ENCODE results near the gene TNFRSF25.
A peak's percentile ranks its signal among the peaks of the same experiment; 100 is the strongest.
"Not testable (repeated sequence)": the region's sequence is repeated elsewhere in the genome, so short reads cannot be mapped to it uniquely, and the experiment has no call there.

TNFRSF25 gene

DNA sequence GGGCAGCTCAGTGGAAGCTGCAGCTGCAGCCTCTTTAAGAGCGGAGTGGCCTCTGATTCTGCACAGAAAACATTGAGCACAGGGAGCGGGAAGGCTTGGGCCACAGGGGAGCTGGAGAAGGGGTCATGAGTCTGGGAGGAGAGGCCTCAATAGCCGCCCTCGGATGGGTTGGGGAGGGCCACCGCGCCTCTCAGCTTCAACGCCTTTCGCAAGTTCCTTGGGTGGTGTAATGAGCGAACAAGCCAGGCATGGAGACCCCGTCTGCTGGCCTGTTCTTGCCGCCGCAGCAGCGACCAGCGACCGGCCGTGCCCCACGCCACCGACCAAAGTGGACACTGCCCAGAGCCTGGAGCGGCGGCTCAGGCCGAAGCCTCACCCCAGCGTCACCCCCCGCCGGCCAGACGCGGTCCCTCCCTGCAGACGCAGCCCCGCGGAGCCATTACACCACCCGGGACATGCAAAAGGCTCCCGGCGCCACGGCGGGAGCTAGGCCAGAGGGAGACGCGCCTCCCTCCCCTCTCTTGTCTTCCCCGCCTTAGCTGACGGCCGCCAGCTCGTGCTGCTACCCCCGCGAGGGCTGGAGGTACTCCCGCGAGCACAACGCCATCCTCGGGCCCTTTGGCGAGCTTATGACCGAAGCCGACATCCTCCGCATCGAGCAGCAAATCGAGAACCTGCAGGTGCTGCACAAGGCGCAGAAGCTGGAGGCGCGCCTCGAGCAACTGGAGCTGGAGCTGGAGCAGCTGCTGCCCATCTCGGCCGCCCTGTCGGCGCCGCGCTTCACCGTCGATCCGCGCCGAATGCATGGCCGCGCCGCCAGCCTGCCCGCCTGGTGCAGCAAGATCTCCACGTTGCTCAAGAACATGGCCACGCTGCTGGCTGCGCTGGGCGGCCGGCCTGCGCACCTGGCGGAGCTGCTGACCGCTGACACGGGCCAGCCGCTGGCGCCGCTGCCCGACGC lies 11.8 kb downstream of the TNFRSF25 start:
- peak; percentile 27 for DNase-seq (ENCODE audit: low spot score)

DNA sequence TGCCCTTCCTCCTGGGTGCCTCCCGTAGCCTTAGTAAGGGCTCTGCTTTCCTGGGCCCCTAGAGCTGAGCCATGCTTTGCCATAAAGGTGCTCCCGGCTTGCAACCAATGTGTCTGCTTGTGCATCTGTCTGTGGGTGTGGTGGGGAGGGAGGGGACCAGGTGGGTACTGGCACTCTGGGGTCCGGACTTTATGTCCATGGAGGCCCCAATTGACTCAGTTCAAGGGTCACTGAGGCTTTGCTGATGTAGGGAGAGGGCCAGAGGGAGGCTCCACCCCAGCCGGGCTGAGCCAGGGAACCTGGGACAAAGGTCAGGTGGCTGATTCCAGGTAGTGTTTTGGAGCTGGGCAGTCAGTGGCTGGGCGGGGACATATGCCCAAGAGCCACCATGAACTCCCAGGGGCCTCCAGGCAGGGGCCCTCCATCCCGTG lies 15.0 kb downstream of the TNFRSF25 start:
- DNase-seq (ENCODE audit: low spot score): no peak

DNA sequence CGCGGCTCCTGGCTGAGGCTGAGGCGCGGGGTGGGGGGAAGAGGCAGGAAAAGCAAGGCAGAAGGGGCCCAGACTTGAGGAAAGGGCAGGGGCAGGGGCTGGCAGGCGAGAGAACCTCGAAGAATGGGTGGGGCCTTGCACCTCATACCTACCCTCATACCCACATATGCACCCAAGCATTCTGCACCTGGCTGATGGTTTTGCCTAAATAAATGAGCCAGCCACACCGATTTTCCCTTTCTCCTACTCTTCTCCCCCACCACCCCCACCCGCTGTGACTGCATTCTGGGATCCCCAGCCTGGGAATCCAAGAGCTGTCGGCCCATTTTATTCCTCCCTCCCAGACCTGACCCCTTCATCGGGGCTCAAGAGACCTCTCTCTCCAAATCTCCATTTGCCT lies 15.5 kb downstream of the TNFRSF25 start:
- not testable (repeated sequence) for DNase-seq (ENCODE audit: low spot score)

DNA sequence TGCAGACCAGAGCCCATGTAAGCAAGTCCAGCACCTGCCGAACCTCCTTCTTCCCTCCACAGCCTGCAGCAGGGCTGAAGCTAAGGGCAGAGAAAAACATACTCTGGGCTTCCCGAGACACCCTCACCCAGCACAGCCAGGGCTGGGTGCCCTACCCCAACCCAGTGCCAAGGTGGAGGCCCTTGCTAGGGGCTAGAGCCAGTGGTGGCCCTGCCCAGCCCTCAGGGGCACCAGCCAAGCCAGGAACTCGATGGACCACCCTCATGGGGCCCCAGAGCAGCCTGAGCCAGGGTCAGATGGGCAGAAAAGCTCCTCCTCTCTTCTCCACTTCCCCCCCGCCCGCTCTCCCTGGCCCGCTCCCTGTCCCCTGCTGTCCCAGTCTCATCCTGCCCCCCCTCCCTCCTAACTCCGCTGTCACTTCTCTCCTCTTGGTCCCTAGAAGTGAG lies 15.9 kb downstream of the TNFRSF25 start:
- DNase-seq (ENCODE audit: low spot score): no peak

DNA sequence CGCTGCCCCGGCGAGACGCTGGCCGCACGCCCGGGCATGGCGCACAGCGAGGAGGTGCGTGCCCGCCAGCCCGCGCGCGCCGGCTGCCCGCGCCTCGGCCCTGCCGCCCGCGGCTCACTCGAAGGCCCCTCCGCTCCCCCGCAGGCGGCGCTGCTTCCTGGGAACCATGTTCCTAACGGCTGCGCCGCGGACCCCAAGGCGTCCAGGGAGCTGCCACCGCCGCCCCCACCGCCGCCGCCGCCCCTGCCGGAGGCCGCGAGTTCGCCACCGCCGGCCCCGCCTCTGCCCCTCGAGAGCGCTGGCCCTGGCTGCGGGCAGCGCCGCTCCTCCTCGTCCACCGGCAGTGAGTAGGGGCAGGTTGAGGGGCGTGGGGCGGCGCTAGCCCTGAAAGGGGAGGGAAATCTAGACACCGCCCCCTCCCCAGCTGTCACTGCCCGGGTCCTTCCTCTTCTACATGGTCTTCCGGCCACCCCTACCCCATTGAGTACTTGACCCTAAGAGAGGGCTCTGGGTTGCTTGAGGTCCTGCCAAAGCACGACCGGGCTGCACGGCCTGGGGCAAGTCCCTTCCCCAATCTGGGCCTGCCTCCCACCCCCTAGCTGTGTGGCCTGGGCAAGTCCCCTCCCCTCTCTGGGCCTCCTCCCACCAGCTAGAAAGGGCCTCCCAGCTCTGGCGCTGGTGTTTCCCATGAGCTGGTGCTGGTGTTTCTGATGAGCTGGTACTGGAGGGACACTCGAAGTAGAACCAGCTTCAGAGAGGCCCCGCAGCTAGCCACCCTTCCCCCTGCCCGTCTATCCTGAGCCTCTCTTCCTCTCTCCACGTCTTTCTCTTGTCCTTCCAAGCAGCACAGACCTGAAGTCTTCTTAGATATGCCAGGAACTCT lies 17.0 kb downstream of the TNFRSF25 start:
- DNase-seq (ENCODE audit: low spot score): no peak

DNA sequence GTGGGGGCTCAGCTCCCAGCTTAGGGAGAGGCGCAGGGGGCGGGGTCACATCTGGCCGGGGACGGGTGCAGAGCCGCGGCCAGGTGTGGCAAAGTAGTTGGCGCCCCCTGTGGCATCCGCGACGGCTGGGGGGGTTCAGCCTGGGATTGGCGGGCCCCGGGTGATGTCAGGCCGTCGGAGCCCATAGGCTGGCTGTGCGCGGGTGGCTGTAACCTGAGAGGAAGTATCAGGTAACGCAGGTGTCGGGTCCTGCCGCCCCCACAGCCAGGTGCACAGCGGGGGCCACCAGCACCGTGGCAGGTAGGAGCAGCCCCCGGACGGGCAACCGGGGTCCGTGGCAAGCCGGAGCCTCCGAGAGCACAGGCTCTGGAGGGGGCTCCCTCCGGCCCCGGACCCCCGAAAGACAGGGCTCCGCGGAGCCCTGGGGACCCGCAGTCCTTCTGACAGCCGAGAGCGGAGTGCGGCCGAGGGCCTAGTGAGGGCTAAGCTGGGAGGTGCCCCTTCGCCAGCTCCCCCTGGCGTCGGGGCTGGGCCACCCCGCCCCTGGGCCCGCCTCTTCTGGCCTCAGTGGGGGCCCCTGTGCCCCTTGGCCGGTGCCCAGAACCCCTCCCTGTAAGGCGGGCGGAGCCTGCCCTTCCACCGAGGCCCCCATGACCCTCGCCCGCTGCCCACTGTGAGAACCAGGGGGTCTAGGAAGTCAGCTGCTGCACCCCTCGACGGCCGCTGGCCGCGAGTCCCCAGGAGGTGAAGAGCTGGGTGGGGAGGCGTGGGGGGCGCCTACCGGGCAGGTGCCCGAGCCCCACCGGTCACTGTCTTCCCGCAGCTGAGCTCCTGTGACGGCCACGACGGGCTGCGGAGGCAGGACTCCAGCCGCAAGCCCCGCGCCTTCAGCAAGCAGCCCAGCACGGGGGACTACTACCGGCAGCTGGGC lies 17.9 kb downstream of the TNFRSF25 start:
- DNase-seq (ENCODE audit: low spot score): no peak

DNA sequence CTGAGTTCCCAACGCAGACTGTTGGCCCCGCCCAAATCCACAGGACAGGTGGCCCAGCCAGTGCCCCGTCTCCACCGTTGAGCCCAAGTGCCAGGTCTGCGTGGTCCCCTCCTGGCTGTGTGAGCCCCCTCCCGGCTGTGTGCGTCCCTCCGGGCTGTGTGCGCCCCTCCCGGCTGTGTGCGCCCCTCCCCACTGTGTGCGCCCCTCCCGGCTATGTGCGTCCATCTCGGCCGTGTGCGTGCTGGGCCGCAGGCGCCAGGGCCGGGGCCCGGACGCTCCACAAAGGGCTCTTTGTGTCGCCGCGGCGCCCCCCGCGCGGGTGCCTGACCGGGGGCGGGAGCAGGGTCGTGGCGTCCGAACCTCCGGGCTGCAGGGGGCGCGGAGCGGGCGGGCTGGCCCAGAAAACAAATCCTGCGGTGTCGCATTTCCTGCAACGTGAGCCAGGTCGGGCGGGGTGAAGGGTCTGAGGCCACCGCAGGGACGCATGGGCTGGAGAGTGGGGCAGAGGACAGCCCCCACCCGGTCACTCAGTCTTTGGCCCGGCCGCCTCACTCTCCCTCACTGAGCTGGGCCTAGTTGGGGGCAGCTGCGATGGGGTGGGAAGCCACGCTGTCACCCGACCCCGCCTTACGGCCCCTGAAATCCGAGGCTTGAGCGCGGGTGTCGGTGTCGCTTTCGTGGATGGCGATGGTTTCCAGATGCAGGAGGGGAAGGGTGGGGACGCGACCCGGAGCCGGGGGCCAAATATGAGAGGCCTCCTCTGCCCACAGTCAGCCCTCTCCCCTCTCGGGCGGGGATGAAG lies 18.8 kb downstream of the TNFRSF25 start:
- DNase-seq (ENCODE audit: low spot score): no peak

DNA sequence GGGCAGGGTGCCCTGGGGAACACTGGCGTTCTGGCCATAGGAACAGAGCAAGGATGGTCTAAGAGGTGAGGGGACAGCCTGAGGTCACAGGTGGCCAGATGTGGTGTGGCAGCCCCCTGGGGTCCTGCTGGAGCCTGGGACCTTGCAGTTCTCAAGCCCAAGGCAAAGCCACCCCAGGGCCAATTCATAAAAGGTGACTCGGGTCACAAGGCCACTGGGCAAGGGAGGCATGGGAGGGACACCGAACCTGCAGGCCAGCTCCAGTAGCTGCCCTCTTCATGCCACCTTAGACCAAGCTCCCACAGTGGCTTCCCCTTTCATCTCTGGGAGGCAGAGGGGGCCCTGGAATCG lies 19.3 kb downstream of the TNFRSF25 start:
- no peak for DNase-seq (ENCODE audit: low spot score)

DNA sequence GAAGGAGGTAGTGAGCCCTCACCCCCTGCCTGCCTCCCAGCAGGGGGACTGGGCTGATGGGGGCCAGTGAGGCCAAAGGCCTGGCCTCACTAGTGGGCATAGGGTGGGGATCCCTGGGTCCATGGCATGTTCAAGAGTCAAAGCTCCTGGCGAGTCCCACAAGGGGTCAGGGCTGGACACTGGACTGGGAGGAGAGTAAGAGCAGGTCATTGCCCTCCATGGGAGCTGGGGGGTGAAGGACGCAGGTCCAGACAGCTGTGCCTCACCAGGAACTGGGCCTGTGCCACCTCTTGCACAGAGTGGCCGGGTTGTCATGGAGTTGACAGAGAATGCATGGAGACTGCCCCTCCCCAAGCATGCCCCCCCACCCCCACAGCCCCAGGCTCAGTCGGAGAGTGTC lies 20.0 kb downstream of the TNFRSF25 start:
- not testable (repeated sequence) for DNase-seq (ENCODE audit: low spot score)

DNA sequence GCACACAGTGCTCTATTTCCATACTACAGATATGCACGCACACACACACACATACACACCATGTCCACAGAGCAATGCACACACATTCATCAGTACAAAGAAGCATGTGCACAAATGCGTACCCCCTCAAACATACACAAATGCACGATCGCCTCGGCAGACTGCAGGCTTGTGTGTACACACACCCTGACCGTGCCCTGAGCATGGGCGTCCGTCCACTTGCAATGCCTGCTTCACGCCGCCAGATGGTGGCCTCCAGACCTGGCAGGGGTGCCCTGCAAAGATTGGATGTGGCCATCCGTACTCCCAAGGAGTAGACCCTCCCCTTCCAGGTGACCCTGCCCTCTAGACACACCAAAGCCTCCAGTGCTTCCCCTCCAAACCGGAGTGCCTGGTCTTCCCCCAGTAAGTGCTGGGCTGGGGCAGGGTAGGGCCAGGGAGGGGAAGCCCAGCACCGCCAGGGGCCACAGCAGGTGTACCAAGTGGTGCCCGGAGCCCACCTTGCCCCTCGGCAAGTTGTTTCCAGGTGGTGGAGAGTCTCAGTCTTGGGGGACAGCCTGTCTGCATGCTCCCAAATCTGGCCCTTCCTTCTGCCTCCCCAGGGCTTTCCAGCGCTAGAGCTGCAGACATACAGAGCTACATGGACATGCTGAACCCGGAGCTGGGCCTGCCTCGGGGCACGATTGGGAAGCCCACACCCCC lies 20.8 kb downstream of the TNFRSF25 start:
- DNase-seq (ENCODE audit: low spot score): peak; percentile 48

DNA sequence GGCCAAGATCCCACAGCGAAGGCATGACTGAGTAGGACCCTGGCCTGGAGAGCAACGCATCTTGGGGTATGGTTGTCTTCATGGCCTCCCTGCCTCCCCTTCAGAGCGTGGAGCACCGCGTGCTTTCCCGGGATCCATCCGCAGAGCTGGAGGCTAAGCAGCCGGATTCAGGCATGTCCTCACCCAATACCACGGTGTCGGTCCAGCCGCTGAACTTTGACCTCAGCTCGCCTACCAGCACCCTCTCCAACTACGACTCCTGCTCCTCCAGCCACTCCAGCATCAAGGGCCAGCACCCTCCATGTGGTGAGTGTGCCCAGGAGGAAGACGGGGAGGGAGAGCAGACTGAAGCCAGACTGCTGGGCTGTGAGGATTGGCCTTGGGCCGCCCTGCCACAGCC lies 21.6 kb downstream of the TNFRSF25 start:
- no peak for DNase-seq (ENCODE audit: low spot score)

DNA sequence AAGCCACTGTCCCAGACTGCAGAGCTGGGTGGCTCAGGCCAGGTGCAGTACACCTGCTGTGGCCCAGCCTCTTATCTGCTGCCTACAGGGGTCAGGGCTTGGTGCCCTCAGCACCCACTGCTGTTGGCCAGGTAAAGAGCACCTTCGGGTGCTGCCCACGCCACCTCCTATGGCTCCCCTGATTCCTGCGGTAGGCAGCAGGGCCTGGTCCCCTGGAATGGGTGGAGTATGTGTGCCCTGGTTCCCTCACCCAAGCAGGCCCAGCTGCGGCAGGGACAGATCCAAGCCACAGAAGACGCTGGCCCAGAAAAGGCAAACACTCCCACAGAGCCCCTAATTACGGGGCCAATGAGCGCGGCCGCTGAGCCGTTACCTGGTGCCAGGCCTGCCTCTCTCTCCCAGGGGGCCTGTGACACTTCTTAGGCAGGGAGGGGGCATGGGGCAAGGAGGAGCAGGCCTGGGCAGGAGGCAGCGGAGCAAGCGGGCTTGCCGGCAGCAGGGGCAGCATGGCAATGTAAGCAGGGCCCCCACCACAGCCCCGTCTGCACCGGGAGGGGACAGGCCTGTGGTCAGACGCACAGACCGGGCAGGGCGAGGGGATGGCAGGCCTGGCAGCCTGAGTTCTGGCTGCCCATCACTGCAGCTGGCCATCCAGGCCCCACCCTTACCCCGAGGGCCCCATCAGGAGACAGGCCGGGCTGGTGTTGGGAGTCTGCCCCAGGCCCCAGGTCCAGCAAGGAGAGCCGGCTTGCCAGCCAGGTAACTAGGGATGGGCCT lies 22.4 kb downstream of the TNFRSF25 start:
- no peak for DNase-seq (ENCODE audit: low spot score)

DNA sequence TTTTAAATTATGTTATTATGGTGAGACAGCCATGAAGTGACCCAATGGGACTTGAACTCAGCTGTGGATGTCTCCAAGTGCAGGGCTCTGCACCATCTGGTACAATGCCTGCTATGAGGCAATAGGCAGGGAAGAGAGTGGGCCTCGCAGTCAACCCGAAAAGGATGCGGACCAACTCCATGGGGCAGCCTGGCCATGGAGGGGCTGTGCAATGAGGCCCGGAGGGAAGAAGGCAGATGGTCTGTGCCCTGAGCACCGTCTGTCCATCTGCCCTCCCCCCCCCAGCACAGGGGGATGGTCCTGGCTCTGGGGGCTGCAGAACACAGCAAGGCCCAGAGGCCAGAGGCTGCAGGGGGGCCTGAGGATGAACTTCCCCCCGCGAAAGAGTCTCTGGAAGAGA lies 24.4 kb downstream of the TNFRSF25 start:
- DNase-seq (ENCODE audit: low spot score): no peak

DNA sequence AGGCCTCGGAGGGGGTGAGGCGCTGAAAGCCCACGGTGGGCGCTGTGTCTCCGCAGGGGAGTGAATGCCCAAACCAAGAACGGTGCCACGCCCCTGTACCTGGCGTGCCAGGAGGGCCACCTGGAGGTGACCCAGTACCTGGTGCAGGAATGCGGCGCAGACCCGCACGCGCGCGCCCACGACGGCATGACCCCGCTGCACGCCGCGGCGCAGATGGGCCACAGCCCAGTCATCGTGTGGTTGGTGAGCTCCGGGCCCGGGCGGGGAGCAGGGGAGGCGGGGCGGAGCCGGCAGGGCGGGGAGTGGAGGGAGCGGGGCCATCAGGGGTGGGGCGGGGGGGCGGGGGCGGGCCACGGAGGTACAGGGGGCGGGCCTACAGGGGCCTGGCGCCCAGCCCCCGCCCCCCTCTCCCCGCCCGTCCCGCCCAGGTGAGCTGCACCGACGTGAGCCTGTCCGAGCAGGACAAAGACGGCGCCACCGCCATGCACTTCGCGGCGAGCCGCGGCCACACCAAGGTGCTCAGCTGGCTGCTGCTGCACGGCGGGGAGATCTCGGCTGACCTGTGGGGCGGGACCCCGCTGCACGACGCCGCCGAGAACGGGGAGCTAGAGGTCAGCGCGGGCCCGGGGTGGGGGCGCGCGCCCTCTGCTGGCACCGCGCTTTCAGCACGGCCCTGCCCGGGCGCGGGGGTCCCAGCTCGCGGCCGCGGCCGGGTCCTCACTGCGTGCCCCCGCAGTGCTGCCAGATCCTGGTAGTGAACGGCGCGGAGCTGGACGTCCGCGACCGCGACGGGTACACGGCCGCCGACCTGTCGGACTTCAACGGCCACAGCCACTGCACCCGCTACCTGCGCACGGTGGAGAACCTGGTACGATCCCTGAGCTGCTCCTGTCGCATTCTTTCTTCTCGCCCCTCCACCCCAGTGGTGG lies 25.5 kb downstream of the TNFRSF25 start:
- DNase-seq (ENCODE audit: low spot score): no peak

DNA sequence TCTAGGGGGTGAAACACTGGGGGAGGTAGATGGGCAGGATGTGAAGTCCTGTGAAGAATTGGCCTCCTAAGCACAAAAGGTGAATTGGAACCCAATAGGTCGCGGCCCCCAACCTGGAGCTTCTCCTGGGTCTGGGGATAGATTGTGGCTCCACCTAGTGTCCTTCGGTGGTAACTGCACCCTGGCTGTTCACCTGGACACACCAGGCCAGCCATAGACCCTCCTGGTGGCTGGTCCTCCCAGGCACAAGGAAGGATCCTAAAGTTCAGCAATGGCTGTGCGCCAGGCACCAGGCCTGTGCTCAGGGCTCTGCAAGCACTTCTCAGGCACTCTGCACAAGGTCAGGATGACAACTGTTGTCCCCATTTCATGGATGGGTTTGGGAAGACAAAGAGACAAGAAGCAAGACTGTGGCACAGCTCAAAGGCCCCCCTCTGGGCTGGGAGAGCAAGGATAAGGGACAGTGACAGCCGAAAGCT lies 27.9 kb downstream of the TNFRSF25 start:
- peak; percentile 63 for DNase-seq (ENCODE audit: low spot score)

DNA sequence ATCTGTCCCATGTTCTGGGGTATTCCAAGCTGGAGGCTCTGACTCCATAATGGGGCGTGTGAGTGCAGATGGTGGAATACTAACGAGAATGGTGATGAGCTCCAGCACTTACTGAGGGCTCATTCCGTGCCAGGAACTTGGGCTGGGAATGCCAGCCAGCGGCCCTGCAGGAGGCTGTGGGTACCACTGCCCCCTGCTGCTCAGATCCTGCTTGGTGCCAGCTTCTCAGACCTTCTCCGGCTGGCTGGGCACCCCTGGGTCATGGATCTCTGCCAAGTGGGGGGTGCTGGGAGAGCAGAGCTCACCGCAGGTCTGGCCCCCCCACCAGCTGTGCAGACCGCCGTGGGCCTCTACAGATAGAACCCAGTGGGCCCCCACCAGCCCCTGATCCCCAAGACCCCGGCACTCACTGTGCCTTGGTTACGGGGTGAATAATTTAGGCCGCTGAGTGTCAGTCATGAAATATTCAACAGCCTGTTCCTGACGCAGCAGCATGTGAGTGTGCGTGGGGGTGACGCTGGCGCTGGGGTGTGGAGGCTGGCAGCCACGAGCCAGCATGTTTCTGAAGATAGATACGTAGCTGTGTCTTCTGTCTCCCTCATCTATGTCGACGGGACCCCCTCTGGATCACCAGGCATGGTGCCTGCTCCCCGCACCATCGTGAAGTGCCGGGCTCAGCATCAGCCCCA lies 28.8 kb downstream of the TNFRSF25 start:
- DNase-seq (ENCODE audit: low spot score): not testable (repeated sequence)

DNA sequence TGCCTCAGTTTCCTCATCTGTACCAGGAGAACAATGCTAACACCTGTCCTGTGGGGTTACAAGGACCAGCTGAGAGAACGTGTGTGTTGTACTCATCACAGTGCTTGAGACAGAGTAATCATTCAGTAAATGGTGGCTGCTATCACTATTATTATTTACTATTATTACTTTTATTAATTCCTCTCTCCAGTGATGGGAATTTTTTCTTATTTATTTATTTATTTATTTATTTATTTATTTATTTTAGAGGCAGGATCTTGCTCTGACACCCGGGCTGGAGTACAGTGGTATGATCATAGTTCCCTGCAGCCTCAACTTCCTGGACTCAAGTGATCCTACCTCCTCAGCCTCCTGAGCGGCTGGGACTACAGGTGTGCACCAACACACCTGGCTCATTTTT lies 29.7 kb downstream of the TNFRSF25 start:
- not testable (repeated sequence) for DNase-seq (ENCODE audit: low spot score)
